Muscle layer of colon (tissue), 2 donors: ENCODE results near the gene ADRA2A.

Source experiments
- H3K27ac ChIP-seq: one replicate; pipeline ENCODE4 v1.7.0; 2013; ENCODE audit warnings: low read depth, mild to moderate bottlenecking, low read length, moderate library complexity
- H3K27me3 ChIP-seq, 2 donors: one replicate each; pipeline ENCODE4 v1.7.0; 2013; ENCODE audit warnings: low read length in 2 of 2, mild to moderate bottlenecking in 2 of 2; ENCODE audit not compliant: insufficient read depth in 2 of 2, control insufficient read depth in 1 of 2
- H3K36me3 ChIP-seq: one replicate; pipeline ENCODE4 v1.7.0; 2013; ENCODE audit warnings: mild to moderate bottlenecking, low read length; ENCODE audit not compliant: insufficient read depth
- H3K4me1 ChIP-seq: one replicate; pipeline ENCODE4 v1.7.0; 2013; ENCODE audit warnings: mild to moderate bottlenecking, low read length; ENCODE audit not compliant: insufficient read depth
- H3K4me3 ChIP-seq, 2 donors: one replicate each; pipeline ENCODE4 v1.7.0; 2013; ENCODE audit warnings: low read length in 2 of 2, low read depth in 1 of 2, mild to moderate bottlenecking in 1 of 2, moderate library complexity in 1 of 2
- H3K9ac ChIP-seq: one replicate; pipeline ENCODE4 v1.7.0; 2013; ENCODE audit warnings: low read length
- H3K9me3 ChIP-seq: one replicate; pipeline ENCODE4 v1.7.0; 2013; ENCODE audit warnings: mild to moderate bottlenecking, low read length
- donor health status: abdominal sarcoma.
- donor health status: Adenocarcinoma of cecum.

The ADRA2A gene

GRCh38 chr10:111103196-111103840 lies 26.5 kb downstream of the ADRA2A start:
- H3K4me3 ChIP-seq: no peak overlapping the region
- H3K9me3 ChIP-seq: no peaks in the 10 kb centered on the region
- no peaks in the 10 kb centered on the region for H3K36me3 ChIP-seq
- H3K27me3 ChIP-seq: no peaks in the 10 kb centered on the region
- no peak overlapping the region for H3K27ac ChIP-seq
- no peaks in the 10 kb centered on the region for H3K4me1 ChIP-seq
- no peak overlapping the region for H3K9ac ChIP-seq

GRCh38 chr10:111104811-111105210 lies 28.0 kb downstream of the ADRA2A start:
- H3K9ac ChIP-seq: no peak overlapping the region
- H3K36me3 ChIP-seq: no peaks in the 10 kb centered on the region
- H3K4me3 ChIP-seq: no peak overlapping the region
- no peak overlapping the region for H3K27ac ChIP-seq
- no peaks in the 10 kb centered on the region for H3K27me3 ChIP-seq
- H3K9me3 ChIP-seq: no peaks in the 10 kb centered on the region
- no peaks in the 10 kb centered on the region for H3K4me1 ChIP-seq

- Histone ChIP-seq H3K36me3 (no peaks in the 10 kb centered on the region), H3K27me3 (no peaks in the 10 kb centered on the region), H3K4me1 (no peaks in the 10 kb centered on the region), H3K9me3 (no peaks in the 10 kb centered on the region), H3K27ac (no peak overlapping the region), H3K9ac (no peak overlapping the region), H3K4me3 (no peak overlapping the region)
Measured at GRCh38 chr10:111106081-111106480, 29.3 kb downstream of the ADRA2A start.

- no peak overlapping the region for H3K27ac ChIP-seq
Measured at GRCh38 chr10:111107023-111107422, 30.2 kb downstream of the ADRA2A start.

GRCh38 chr10:111107846-111108245 lies 31.0 kb downstream of the ADRA2A start:
- no peaks in the 10 kb centered on the region for H3K27me3 ChIP-seq
- H3K9me3 ChIP-seq: no peaks in the 10 kb centered on the region
- no peak overlapping the region for H3K27ac ChIP-seq
- H3K36me3 ChIP-seq: no peaks in the 10 kb centered on the region
- no peak overlapping the region for H3K9ac ChIP-seq
- no peak overlapping the region for H3K4me3 ChIP-seq
- H3K4me1 ChIP-seq: no peaks in the 10 kb centered on the region

More at GRCh38 chr10:111107023-111107422, 30.2 kb downstream of the ADRA2A start:
- H3K9me3 ChIP-seq: no peaks in the 10 kb centered on the region
- no peak overlapping the region for H3K4me3 ChIP-seq
- H3K4me1 ChIP-seq: no peaks in the 10 kb centered on the region
- no peak overlapping the region for H3K9ac ChIP-seq
- H3K27me3 ChIP-seq: no peaks in the 10 kb centered on the region
- no peaks in the 10 kb centered on the region for H3K36me3 ChIP-seq

GRCh38 chr10:111108441-111108840 lies 31.6 kb downstream of the ADRA2A start:
- H3K9me3 ChIP-seq: no peaks in the 10 kb centered on the region
- no peaks in the 10 kb centered on the region for H3K36me3 ChIP-seq
- no peaks in the 10 kb centered on the region for H3K27me3 ChIP-seq
- H3K4me1 ChIP-seq: no peaks in the 10 kb centered on the region
- no peak overlapping the region for H3K9ac ChIP-seq
- no peak overlapping the region for H3K27ac ChIP-seq
- H3K4me3 ChIP-seq: no peak overlapping the region

- Histone ChIP-seq H3K9ac (no peak overlapping the region), H3K27ac (no peak overlapping the region), H3K9me3 (no peaks in the 10 kb centered on the region), H3K4me3 (no peak overlapping the region), H3K27me3 (no peaks in the 10 kb centered on the region), H3K4me1 (no peaks in the 10 kb centered on the region), H3K36me3 (no peaks in the 10 kb centered on the region)
Measured at GRCh38 chr10:111109501-111110242, 32.8 kb downstream of the ADRA2A start.

- Histone ChIP-seq H3K4me3 (no peak overlapping the region), H3K27me3 (no peaks in the 10 kb centered on the region), H3K36me3 (no peaks in the 10 kb centered on the region), H3K27ac (no peak overlapping the region), H3K9me3 (no peaks in the 10 kb centered on the region), H3K9ac (no peak overlapping the region), H3K4me1 (no peaks in the 10 kb centered on the region)
Measured at GRCh38 chr10:111110771-111111170, 33.9 kb downstream of the ADRA2A start.

GRCh38 chr10:111112333-111112732 lies 35.5 kb downstream of the ADRA2A start:
- Histone ChIP-seq H3K27ac (no peak overlapping the region), H3K27me3 (no peaks in the 10 kb centered on the region), H3K4me1 (no peaks in the 10 kb centered on the region), H3K9ac (no peak overlapping the region), H3K36me3 (no peaks in the 10 kb centered on the region), H3K9me3 (no peaks in the 10 kb centered on the region), H3K4me3 (no peak overlapping the region)

- Histone ChIP-seq H3K9ac (no peak overlapping the region), H3K27ac (no peak overlapping the region), H3K4me1 (no peaks in the 10 kb centered on the region), H3K27me3 (no peaks in the 10 kb centered on the region), H3K9me3 (no peaks in the 10 kb centered on the region), H3K4me3 (no peak overlapping the region), H3K36me3 (no peaks in the 10 kb centered on the region)
Measured at GRCh38 chr10:111113238-111113960, 36.6 kb downstream of the ADRA2A start.

GRCh38 chr10:111113961-111114757 lies 37.3 kb downstream of the ADRA2A start:
- H3K36me3 ChIP-seq: no peaks in the 10 kb centered on the region
- no peaks in the 10 kb centered on the region for H3K4me1 ChIP-seq
- no peaks in the 10 kb centered on the region for H3K9me3 ChIP-seq
- no peak overlapping the region for H3K9ac ChIP-seq
- no peaks in the 10 kb centered on the region for H3K27me3 ChIP-seq
- no peak overlapping the region for H3K27ac ChIP-seq
- no peak overlapping the region for H3K4me3 ChIP-seq
